ENCODE data around the gene CES4A.
"Not testable (repeated sequence)": the region's sequence is repeated elsewhere in the genome, so short reads cannot be mapped to it uniquely, and the experiment has no call there.

DNA sequence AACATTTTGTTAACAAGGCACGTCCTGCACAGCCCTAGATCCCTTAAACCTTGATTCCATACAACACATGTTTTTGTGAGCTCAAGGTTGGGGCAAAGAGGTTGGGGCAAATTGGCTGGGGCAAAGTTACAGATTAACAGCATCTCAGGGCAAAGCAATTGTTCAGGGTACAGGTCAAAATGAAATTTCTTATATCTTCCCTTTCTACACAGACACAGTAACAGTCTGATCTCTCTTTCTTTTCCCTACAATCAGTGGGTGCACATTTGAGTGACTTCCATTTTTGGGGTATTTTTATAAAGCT is 32.3 kb upstream of the CES4A start:
- TF ChIP-seq, protein P1, sequence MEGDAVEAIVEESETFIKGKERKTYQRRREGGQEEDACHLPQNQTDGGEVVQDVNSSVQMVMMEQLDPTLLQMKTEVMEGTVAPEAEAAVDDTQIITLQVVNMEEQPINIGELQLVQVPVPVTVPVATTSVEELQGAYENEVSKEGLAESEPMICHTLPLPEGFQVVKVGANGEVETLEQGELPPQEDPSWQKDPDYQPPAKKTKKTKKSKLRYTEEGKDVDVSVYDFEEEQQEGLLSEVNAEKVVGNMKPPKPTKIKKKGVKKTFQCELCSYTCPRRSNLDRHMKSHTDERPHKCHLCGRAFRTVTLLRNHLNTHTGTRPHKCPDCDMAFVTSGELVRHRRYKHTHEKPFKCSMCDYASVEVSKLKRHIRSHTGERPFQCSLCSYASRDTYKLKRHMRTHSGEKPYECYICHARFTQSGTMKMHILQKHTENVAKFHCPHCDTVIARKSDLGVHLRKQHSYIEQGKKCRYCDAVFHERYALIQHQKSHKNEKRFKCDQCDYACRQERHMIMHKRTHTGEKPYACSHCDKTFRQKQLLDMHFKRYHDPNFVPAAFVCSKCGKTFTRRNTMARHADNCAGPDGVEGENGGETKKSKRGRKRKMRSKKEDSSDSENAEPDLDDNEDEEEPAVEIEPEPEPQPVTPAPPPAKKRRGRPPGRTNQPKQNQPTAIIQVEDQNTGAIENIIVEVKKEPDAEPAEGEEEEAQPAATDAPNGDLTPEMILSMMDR (IDR thresholded peaks at IDR 0.05) = not testable (repeated sequence)
- not testable (repeated sequence) for TF ChIP-seq POLR2AphosphoS5, EP300 (IDR thresholded peaks at IDR 0.05)
